Stimulated activated CD8-positive, alpha-beta memory T cell treated with anti-CD3 and anti-CD28 coated beads, Interleukin-7, amount 100 ng/mL, for 24 hours (primary cell): ENCODE data around the gene GARIN1A.
"Not testable (repeated sequence)": the region's sequence is repeated elsewhere in the genome, so short reads cannot be mapped to it uniquely, and the experiment has no call there.

Experiments
- DNase-seq: peaks from one replicate; pipeline ENCODE4 v3.0.0-alpha.2; 2020; ENCODE audit warnings: low read depth

The GARIN1A gene

GRCh38 chr7:128671992-128672391 is at the start of gene GARIN1A:
GARIN1A (plus strand) TSS chr7:128672292; CDS start chr7:128672398, 106 bp downstream.
- DNase-seq = no peak

- not testable (repeated sequence) for DNase-seq
These were observed 45.0 kb upstream of the GARIN1A start for GRCh38 chr7:128627124-128627523.

- not testable (repeated sequence) for DNase-seq
These were observed 38.2 kb upstream of the GARIN1A start for GRCh38 chr7:128633915-128634314.

GRCh38 chr7:128645206-128645605 is 26.9 kb upstream of the GARIN1A start:
- not testable (repeated sequence) for DNase-seq

GRCh38 chr7:128645844-128646243 is 26.2 kb upstream of the GARIN1A start:
- DNase-seq = not testable (repeated sequence)

GRCh38 chr7:128646877-128647276 is 25.2 kb upstream of the GARIN1A start:
- DNase-seq = not testable (repeated sequence)

GRCh38 chr7:128651096-128651495 is 21.0 kb upstream of the GARIN1A start:
- not testable (repeated sequence) for DNase-seq

GRCh38 chr7:128652606-128653005 is 19.5 kb upstream of the GARIN1A start:
- not testable (repeated sequence) for DNase-seq

- not testable (repeated sequence) for DNase-seq
These were observed 18.9 kb upstream of the GARIN1A start for GRCh38 chr7:128653197-128653596.

GRCh38 chr7:128654080-128654479 is 18.0 kb upstream of the GARIN1A start:
- DNase-seq = not testable (repeated sequence)

- DNase-seq = not testable (repeated sequence)
These were observed 17.6 kb upstream of the GARIN1A start for GRCh38 chr7:128654501-128654900.

GRCh38 chr7:128658428-128658827 is 13.7 kb upstream of the GARIN1A start:
- DNase-seq = not testable (repeated sequence)

GRCh38 chr7:128660596-128660995 is 11.5 kb upstream of the GARIN1A start:
- DNase-seq = no peak

- no peak for DNase-seq
These were observed 10.6 kb upstream of the GARIN1A start for GRCh38 chr7:128661446-128661845.

GRCh38 chr7:128662091-128662490 is 10.0 kb upstream of the GARIN1A start:
- no peak for DNase-seq

- DNase-seq = not testable (repeated sequence)
These were observed 8.9 kb upstream of the GARIN1A start for GRCh38 chr7:128663223-128663622.

GRCh38 chr7:128665057-128665456 is 7.0 kb upstream of the GARIN1A start:
- DNase-seq = no peak

- DNase-seq = no peak
These were observed 5.9 kb upstream of the GARIN1A start for GRCh38 chr7:128666200-128666599.

GRCh38 chr7:128672927-128673517 is 930 bp downstream of the GARIN1A start:
- no peak for DNase-seq

- DNase-seq = no peak
These were observed 1.5 kb downstream of the GARIN1A start for GRCh38 chr7:128673571-128673970.

GRCh38 chr7:128676665-128677064 is 4.6 kb downstream of the GARIN1A start:
- no peak for DNase-seq

GRCh38 chr7:128679920-128680319 is 7.8 kb downstream of the GARIN1A start:
- no peak for DNase-seq

GRCh38 chr7:128681794-128682537 is 9.9 kb downstream of the GARIN1A start:
- no peak for DNase-seq
